GM12874 (cell line): ENCODE data around the gene USP20.

Experiments
- TF ChIP-seq, protein P1 (sequence below): IDR thresholded peaks from 2 replicates; pipeline ENCODE4 v1.5.1; 2011; ENCODE audit warnings: low read depth, mild to moderate bottlenecking, control low read depth, low read length, moderate library complexity; ENCODE audit not compliant: insufficient read depth

Gene USP20

DNA sequence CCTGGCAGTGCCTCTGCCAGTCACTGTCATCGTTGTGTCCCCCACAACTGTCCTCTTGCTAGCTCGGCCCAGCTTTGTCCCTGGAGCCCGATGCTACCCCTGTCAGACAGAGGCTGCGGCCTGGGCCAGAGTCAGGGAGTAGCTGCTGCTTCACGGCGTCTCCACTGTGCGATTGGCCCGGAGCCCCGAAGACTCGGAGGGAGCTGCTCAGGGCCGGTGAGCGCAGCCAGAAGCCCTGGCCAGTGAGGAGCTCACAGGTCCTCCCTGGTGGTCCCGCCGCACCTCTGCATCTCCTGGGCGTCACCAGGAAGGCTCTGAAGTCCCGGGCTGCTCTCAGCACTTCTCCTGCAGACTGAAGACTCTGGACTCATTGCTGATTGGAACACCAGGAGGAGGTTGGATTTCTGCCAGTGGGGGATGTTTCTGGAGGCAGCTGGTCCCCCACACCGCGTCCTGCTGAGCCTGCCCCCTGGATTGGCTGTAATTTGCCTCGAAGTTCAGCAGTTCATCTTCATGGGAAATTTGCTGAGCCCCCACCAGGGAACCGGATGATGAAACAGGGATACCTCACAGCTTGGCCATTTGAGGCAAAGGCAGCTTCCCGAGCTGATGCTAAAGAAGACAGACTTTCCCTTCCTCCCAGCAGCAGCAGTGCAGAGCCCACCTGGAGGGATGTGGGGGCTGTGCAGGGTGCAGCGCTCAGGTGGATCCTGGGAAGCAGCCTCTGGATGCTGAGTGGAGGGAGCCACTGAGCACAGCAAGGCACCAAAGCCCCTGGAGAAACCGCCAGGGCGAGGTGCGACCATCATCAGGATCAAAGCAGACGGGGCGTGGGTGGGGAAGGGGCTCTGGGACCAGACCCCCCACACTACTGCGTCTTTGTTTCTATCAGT, 45.6 kb downstream of the USP20 start:
- TF ChIP-seq, protein P1, sequence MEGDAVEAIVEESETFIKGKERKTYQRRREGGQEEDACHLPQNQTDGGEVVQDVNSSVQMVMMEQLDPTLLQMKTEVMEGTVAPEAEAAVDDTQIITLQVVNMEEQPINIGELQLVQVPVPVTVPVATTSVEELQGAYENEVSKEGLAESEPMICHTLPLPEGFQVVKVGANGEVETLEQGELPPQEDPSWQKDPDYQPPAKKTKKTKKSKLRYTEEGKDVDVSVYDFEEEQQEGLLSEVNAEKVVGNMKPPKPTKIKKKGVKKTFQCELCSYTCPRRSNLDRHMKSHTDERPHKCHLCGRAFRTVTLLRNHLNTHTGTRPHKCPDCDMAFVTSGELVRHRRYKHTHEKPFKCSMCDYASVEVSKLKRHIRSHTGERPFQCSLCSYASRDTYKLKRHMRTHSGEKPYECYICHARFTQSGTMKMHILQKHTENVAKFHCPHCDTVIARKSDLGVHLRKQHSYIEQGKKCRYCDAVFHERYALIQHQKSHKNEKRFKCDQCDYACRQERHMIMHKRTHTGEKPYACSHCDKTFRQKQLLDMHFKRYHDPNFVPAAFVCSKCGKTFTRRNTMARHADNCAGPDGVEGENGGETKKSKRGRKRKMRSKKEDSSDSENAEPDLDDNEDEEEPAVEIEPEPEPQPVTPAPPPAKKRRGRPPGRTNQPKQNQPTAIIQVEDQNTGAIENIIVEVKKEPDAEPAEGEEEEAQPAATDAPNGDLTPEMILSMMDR = no peak

DNA sequence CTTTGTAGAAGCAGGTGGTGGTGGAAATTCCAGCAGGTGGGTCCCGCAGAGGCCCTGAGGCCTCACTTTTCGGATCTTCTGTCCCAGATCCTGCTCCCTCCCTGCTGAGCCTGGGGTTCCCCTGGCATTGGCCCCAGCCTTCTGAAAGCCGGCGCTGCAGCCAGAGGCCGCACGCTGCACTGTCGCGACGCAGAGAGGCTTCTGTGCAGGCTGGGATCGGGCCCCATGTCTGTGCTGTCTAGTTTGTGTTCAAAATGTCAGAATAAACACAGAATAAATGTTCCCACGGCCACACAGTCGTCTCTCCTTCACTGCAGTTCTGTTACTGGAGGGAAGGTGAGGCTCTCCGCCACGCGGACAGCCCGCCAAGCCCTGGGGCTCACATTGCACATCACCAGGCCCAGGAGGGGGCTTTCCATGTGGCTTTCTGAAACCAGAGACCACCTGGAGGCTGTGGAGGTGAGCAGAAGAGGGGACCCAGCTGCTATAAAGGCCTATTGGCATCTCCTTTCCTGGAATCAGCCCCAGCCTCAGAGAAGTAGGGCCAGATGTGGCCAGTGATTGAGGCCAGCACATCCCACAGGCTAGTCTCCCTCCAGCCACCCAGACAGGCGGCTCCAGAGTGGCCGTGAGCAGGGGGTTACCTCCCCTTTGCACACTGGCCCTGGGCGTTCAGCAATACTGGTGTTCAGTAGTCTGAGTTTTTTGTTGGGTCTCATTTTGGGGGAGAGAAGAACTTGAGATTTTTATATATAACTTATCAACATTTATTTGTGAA, 46.5 kb downstream of the USP20 start:
- TF ChIP-seq, protein P1 = no peak

DNA sequence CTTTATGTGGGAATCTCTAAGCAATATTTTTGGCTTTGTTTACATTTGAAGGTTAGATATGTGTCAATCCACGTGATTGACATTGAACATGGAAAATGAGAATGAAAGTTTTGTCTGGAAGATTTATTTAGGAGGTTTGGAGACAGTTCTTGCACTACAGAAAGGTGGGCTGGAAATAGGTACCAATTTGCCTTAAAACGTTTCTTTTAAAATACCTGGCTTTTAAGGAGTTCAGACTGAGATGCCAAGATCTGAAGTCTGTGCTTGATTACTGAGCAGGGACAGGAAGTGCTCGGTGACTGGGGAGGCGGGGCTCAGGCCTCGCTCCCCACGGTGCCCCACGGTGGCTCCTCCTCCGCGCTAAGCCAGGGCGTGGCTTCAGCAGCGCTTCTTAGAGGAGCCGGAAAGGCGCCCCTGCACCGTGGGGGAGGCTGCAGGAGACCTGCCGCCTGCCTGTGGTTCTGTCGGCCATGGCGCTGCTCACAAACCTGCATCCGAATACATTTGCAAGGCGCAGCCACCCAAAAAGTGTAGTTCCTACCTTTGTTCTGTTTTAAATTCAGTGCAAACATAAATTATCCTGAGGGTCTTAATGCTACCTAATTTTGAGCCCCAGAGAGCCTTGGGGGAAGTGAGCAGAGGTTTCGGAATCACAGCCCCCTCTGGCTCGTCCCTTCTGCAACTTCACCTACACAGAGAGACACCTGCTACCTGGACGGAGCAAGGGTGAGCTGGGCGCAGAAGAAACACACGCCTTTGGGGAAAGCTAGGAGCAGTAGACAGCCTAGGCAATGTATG, 49.2 kb downstream of the USP20 start:
- TF ChIP-seq, protein P1 = no peak

DNA sequence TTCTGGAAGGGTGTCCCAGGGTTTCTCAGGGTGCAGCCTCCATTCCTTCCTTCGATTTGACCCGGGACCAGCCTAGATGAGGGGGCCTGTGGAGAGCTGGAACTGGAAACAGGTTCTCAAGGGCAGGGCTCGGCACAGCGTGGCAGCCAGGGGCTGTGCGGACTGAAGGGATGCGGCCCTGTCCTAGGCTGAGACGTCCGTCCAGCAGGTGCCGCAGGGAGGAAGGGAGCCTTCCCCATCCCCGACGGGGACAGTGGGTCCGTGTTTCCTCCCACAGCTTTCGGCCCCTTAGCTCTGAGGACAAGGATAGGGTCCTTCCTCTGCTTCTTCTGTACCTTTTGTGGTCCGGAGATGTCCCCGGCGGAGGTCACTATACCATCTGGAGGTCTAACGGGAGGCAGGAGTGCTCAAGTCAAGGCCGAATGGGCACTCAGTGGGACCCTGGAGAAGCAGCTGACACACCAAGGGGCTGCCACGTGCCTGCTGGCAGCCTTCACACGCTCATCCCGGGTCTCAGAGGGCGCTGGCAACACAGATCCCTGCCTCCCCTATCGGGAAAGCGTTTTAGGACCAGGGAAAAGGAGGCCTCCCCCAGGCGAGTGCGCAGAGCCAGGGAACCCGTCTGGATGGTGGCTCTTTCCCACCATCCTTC, 49.9 kb downstream of the USP20 start:
- TF ChIP-seq, protein P1 = peak; percentile 49

DNA sequence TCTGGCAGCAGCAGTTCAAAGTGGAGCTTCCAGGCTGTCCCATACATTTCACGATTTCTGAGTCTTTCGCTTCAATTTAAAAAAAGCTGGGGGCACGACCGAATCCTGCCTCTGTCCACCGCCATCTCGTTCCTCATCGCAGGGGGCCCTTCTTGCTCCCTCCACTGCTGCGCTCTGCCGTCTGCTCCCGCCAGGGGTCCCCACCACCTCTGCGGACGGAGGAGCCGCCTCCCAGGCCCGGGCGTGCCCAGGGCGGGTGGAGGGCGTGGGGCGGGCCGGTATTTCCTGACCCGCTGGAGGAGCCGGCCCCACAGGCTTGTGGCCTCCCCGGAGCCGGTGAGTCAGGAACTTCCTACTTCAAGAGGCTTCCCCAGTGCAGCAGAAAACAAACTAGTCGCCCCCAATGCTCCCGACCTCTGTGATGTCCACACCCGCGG, 50.4 kb downstream of the USP20 start:
- TF ChIP-seq, protein P1 = peak; percentile 94

DNA sequence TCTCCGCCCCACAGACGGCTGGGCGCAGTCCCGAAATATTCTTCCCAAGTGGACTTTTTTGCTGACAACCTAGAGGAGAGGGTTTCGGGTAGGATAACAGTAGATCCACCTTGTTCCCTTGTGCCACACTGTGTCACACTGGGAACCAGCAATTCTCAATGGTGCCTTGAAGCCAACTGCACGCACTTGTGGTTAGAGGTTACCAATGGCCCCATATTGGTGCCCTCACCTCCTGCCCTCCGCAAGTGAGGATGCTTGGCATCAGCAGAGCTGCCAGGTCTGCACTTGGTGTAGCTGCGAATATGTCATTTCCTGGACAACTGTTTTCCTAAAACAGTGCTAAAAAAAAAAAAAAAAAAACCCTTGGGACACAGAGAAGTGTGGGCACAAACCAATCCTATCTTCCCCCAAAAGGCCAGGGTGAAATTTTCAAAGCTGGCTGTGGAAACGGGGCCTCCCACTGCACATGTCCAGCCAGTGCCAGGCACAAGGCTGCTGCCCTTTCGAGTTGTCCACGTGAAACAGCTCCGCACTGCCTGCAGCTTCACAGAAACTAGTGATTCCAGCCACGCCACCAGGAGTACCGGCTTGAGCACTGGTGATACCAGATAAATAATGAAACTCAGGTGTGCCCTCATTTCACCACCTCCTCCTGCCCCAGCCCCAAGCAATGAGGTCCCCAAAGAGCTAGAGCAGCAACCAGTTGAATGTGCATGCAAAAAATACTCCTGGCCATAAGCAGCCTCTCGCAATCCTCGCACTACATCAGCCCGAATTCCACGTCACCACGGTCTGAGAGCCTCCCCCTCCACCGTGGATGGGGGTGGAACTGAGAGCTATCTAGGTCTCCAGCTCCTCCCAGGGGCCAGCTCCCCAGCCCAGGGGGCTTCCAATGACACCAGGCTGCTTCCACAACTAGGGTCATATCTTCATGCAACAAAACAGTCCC, 51.2 kb downstream of the USP20 start:
- TF ChIP-seq, protein P1 = no peak
